Keratinocyte (primary cell): ENCODE results near the gene HERC4. TPM values are rescaled to one million over a fixed set of nuclear protein-coding genes. Genes with fewer than 3 reads are reported as not detected.

Experiments
- DNase-seq: peaks from one replicate; pipeline ENCODE4 v3.0.0-alpha.2; 2011; ENCODE audit warnings: low read depth, missing footprints, low spot score
- FAIRE-seq: peaks from 2 replicates; lab custom pipeline; 2011; peaks lifted over from hg19 to GRCh38; lab: Jason Lieb, UNC
- H2AFZ ChIP-seq: 2 replicates; pipeline ENCODE4 v1.6.0; 2012; ENCODE audit warnings: low read length, control low read depth, inconsistent platforms; ENCODE audit not compliant: control insufficient read depth
- H3K27ac ChIP-seq: 2 replicates; pipeline ENCODE4 v1.5.1; 2011; ENCODE audit warnings: low read length; ENCODE audit not compliant: control insufficient read depth, insufficient read depth
- H3K27me3 ChIP-seq: 3 replicates; pipeline ENCODE4 v1.6.0; 2011; ENCODE audit warnings: low read length; ENCODE audit not compliant: control insufficient read depth, insufficient read depth; ENCODE audit errors: extremely low read depth
- H3K36me3 ChIP-seq, 2 experiments: 2 replicates in 1 of 2; 3 replicates in 1 of 2; pipeline ENCODE4 v1.5.1; 2011; ENCODE audit warnings: low read length in 2 of 2, mild to moderate bottlenecking in 1 of 2; ENCODE audit not compliant: control insufficient read depth in 2 of 2, insufficient read depth in 2 of 2; ENCODE audit errors: extremely low read depth in 1 of 2
- H3K4me1 ChIP-seq: 3 replicates; pipeline ENCODE4 v1.5.1; 2011; ENCODE audit warnings: low read length; ENCODE audit not compliant: control insufficient read depth, insufficient read depth; ENCODE audit errors: extremely low read depth
- H3K4me2 ChIP-seq: 3 replicates; pipeline ENCODE4 v1.6.0; 2011; ENCODE audit warnings: low read depth, low read length; ENCODE audit not compliant: control insufficient read depth, insufficient read depth; ENCODE audit errors: extremely low read depth
- H3K4me3 ChIP-seq, 3 experiments: fragments of 200-600 bp in 1 of 3; sonication (generic) in 1 of 3; 2 replicates in 2 of 3; 3 replicates in 1 of 3; pipeline ENCODE4 v1.5.1; 2011 to 2016; ENCODE audit warnings: low read length in 3 of 3, mild to moderate bottlenecking in 3 of 3, control low read depth in 2 of 3, inconsistent platforms in 1 of 3, low read depth in 1 of 3, mixed read lengths in 1 of 3, mixed run types in 1 of 3, moderate library complexity in 1 of 3; ENCODE audit not compliant: control insufficient read depth in 2 of 3, insufficient read depth in 2 of 3; ENCODE audit errors: extremely low read depth in 1 of 3
- H3K79me2 ChIP-seq: 2 replicates; pipeline ENCODE4 v1.6.0; 2012; ENCODE audit warnings: low read length; ENCODE audit not compliant: control insufficient read depth, insufficient read depth
- H3K9ac ChIP-seq: 3 replicates; pipeline ENCODE4 v1.6.0; 2011; ENCODE audit warnings: low read length; ENCODE audit not compliant: control insufficient read depth, insufficient read depth; ENCODE audit errors: extremely low read depth
- H3K9me1 ChIP-seq: 3 replicates; pipeline ENCODE4 v1.6.0; 2011; ENCODE audit warnings: low read length; ENCODE audit not compliant: control insufficient read depth, insufficient read depth; ENCODE audit errors: extremely low read depth
- H3K9me3 ChIP-seq: 2 replicates; pipeline ENCODE4 v1.5.1; 2012; ENCODE audit warnings: low read depth, low read length; ENCODE audit not compliant: control insufficient read depth
- H4K20me1 ChIP-seq: 3 replicates; pipeline ENCODE4 v1.6.0; 2011; ENCODE audit warnings: low read length; ENCODE audit not compliant: control insufficient read depth, insufficient read depth; ENCODE audit errors: extremely low read depth
- CTCF ChIP-seq, 3 experiments: IDR thresholded peaks in 1 of 3; conservative IDR thresholded peaks in 1 of 3; optimal IDR thresholded peaks in 1 of 3; 2 replicates in 2 of 3; 3 replicates in 1 of 3; pipeline versions ENCODE3 to v1.5.1; 2011; ENCODE audit warnings: low read length in 3 of 3, mild to moderate bottlenecking in 3 of 3, moderate library complexity in 2 of 3, control low read depth in 1 of 3, inconsistent platforms in 1 of 3; ENCODE audit not compliant: insufficient read depth in 2 of 3; ENCODE audit errors: extremely low read depth in 1 of 3
- EZH2 ChIP-seq: IDR thresholded peaks from one replicate; pipeline ENCODE4 v1.6.1; 2012; ENCODE audit warnings: inconsistent platforms, mild to moderate bottlenecking, low read length, moderate library complexity
- dilution Hi-C: fragments of 300-500 bp; cut with MboI; formaldehyde crosslinking; loops from one replicate; pipeline ENCODE4 v1.7.0; 2020; ENCODE audit warnings: low sequenced_read_pairs; ENCODE audit not compliant: extremely low pct_ligation_motif_present
- polyA plus RNA-seq, 5 experiments: library from polyadenylated mRNA; depleted of rRNA in 3 of 5; stranded (reverse) in 3 of 5; stranded (forward) in 1 of 5; unstranded in 1 of 5; fragments of >200 nt; gene quantifications; 1 replicate in 1 of 5; 2 replicates in 3 of 5; 3 replicates in 1 of 5; pipeline versions ENCODE4 v1.2.1 to v1.2.3, GENCODE V29; 2011 to 2012; ENCODE audit warnings: missing spikeins in 2 of 5, low read depth in 1 of 5, low replicate concordance in 1 of 5

Gene HERC4
- polyA plus RNA-seq, 1 donor (not counting 4 experiments of a cell fraction or from before 2014, with no cell fraction given) = 42.9 TPM

GRCh38 chr10:68067029-68067428, 8.1 kb downstream of the HERC4 start:
- Histone ChIP-seq H3K4me2 (no peak overlapping the region), H3K9ac (no peak overlapping the region), H3K36me3 (peaks cover 7 to 14% of the 10 kb centered on the region in 2 experiments), H3K27me3 (no peaks in the 10 kb centered on the region), H3K9me3 (no peaks in the 10 kb centered on the region), H4K20me1 (peaks cover 3% of the 10 kb centered on the region), H2AFZ (no peak overlapping the region), H3K9me1 (no peaks in the 10 kb centered on the region), H3K4me3 (no peak overlapping the region), H3K79me2 (peaks cover 63% of the 10 kb centered on the region), H3K4me1 (peaks cover 6% of the 10 kb centered on the region), H3K27ac (no peak overlapping the region)
- FAIRE-seq = no peak
- TF ChIP-seq EZH2 (no peak), CTCF (optimal IDR thresholded peaks at IDR 0.05 in 1 of 3, IDR thresholded peaks at IDR 0.05 in 1 of 3, conservative IDR thresholded peaks at IDR 0.05 in 1 of 3; ENCODE audit: extremely low read depth in 1 of 3, insufficient read depth in 2 of 3, low read length in 3 of 3) (no peak)
- no peak for DNase-seq
- dilution Hi-C loops = no loop called here

GRCh38 chr10:68053553-68053952, 21.5 kb downstream of the HERC4 start:
- Histone ChIP-seq H3K36me3 (no peaks in the 10 kb centered on the region), H3K4me1 (peaks cover 12% of the 10 kb centered on the region), H3K27me3 (no peaks in the 10 kb centered on the region), H3K27ac (no peak overlapping the region), H2AFZ (no peak overlapping the region), H3K9me3 (no peaks in the 10 kb centered on the region), H4K20me1 (no peaks in the 10 kb centered on the region), H3K79me2 (peaks cover 18% of the 10 kb centered on the region), H3K9me1 (no peaks in the 10 kb centered on the region), H3K9ac (no peak overlapping the region), H3K4me2 (no peak overlapping the region), H3K4me3 (no peak overlapping the region)
- TF ChIP-seq CTCF (optimal IDR thresholded peaks at IDR 0.05 in 1 of 3, IDR thresholded peaks at IDR 0.05 in 1 of 3, conservative IDR thresholded peaks at IDR 0.05 in 1 of 3; ENCODE audit: extremely low read depth in 1 of 3, insufficient read depth in 2 of 3, low read length in 3 of 3) = no peak
- no peak for DNase-seq
- no peak for FAIRE-seq
- dilution Hi-C loops = no loop called here
